DND-41 (cell line): Measurements from ENCODE around the gene HECW1.

Experiments
- ATAC-seq: fragments of 200-7000 bp; cut with Tn5 transposase; 3 replicates; pipeline ENCODE4 v1.9.1; 2021; ENCODE audit warnings: low read depth; ENCODE audit not compliant: insufficient read depth
- DNase-seq: peaks from one replicate; pipeline ENCODE4 v3.0.0-alpha.2; 2020
- H2AFZ ChIP-seq: 2 replicates; pipeline ENCODE4 v1.6.0; 2012; ENCODE audit warnings: low read depth, low read length
- H3K27ac ChIP-seq: 2 replicates; pipeline ENCODE4 v1.5.1; 2012; ENCODE audit warnings: low read length, inconsistent platforms
- H3K27me3 ChIP-seq: fragments of 200-600 bp; sonication (generic); 2 replicates; pipeline ENCODE4 v1.6.0; 2012; ENCODE audit warnings: low read length, mild to moderate bottlenecking, inconsistent platforms; ENCODE audit not compliant: insufficient read depth, poor library complexity
- H3K36me3 ChIP-seq: 2 replicates; pipeline ENCODE4 v1.5.1; 2012; ENCODE audit warnings: low read length, inconsistent platforms; ENCODE audit not compliant: insufficient read depth
- H3K4me1 ChIP-seq: 2 replicates; pipeline ENCODE4 v1.5.1; 2012; ENCODE audit warnings: mild to moderate bottlenecking, low read length; ENCODE audit not compliant: insufficient read depth
- H3K4me2 ChIP-seq: 2 replicates; pipeline ENCODE4 v1.6.0; 2012; ENCODE audit warnings: mild to moderate bottlenecking, moderate library complexity, low read length, inconsistent platforms; ENCODE audit not compliant: insufficient read depth
- H3K4me3 ChIP-seq, 2 experiments: fragments of 200-600 bp in 1 of 2; shearing (Covaris generic) in 1 of 2; 2 replicates each; pipeline ENCODE4 v1.5.1; 2012 to 2016; ENCODE audit warnings: inconsistent platforms in 2 of 2, low read length in 2 of 2, mild to moderate bottlenecking in 2 of 2, low read depth in 1 of 2, moderate library complexity in 1 of 2
- H3K79me2 ChIP-seq: 2 replicates; pipeline ENCODE4 v1.6.0; 2012; ENCODE audit warnings: low read length, inconsistent platforms; ENCODE audit not compliant: insufficient read depth
- H3K9ac ChIP-seq: 2 replicates; pipeline ENCODE4 v1.6.0; 2012; ENCODE audit warnings: low read depth, mild to moderate bottlenecking, inconsistent platforms, low read length, moderate library complexity
- H3K9me3 ChIP-seq: 2 replicates; pipeline ENCODE4 v1.5.1; 2012; ENCODE audit warnings: low read length, moderate library complexity, mild to moderate bottlenecking, inconsistent platforms; ENCODE audit not compliant: insufficient read depth, severe bottlenecking
- H4K20me1 ChIP-seq: 2 replicates; pipeline ENCODE4 v1.6.0; 2012; ENCODE audit warnings: low read length; ENCODE audit not compliant: insufficient read depth
- EZH2 ChIP-seq: IDR thresholded peaks from 3 replicates; pipeline ENCODE4 v1.6.1; 2012; ENCODE audit warnings: borderline replicate concordance, low read depth, mild to moderate bottlenecking, moderate library complexity, low read length, inconsistent platforms; ENCODE audit not compliant: severe bottlenecking
- TF ChIP-seq, protein P1 (sequence below): IDR thresholded peaks from 2 replicates; pipeline ENCODE4 v1.5.1; 2012; ENCODE audit warnings: borderline replicate concordance, low read length, moderate library complexity, mild to moderate bottlenecking; ENCODE audit not compliant: poor library complexity, severe bottlenecking; ENCODE audit errors: extremely low read depth

Gene HECW1

DNA sequence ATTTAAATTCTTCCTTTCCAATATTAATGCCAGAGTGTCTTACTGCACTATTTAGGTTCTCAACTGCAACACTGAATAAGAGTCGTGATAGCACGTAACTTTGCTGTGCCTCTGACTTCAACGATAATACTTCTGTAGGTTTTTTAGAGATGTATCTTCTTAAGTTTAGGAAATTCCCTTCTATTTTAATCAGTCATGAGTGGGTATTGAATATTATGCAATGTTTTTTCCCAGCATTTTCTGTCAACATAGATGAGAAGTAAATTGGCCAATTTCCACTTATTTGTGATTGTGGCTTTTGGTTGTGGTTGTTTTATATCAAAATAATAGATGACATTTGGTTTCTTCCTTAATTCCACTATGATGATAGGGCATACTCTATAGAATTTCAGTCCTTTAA, 463.8 kb downstream of the HECW1 start:
- TF ChIP-seq, protein P1, sequence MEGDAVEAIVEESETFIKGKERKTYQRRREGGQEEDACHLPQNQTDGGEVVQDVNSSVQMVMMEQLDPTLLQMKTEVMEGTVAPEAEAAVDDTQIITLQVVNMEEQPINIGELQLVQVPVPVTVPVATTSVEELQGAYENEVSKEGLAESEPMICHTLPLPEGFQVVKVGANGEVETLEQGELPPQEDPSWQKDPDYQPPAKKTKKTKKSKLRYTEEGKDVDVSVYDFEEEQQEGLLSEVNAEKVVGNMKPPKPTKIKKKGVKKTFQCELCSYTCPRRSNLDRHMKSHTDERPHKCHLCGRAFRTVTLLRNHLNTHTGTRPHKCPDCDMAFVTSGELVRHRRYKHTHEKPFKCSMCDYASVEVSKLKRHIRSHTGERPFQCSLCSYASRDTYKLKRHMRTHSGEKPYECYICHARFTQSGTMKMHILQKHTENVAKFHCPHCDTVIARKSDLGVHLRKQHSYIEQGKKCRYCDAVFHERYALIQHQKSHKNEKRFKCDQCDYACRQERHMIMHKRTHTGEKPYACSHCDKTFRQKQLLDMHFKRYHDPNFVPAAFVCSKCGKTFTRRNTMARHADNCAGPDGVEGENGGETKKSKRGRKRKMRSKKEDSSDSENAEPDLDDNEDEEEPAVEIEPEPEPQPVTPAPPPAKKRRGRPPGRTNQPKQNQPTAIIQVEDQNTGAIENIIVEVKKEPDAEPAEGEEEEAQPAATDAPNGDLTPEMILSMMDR = no peak
- no peak for TF ChIP-seq EZH2
- Histone ChIP-seq H3K79me2 (no peaks in the 10 kb centered on the region), H3K4me3 (no peak overlapping the region), H4K20me1 (no peaks in the 10 kb centered on the region), H3K9me3 (no peaks in the 10 kb centered on the region), H3K4me1 (peaks cover 63% of the 10 kb centered on the region), H2AFZ (no peak overlapping the region), H3K27me3 (no peaks in the 10 kb centered on the region), H3K4me2 (no peak overlapping the region), H3K27ac (no peak overlapping the region), H3K9ac (no peak overlapping the region), H3K36me3 (no peaks in the 10 kb centered on the region)
- ATAC-seq = no peak
- no peak for DNase-seq

GRCh38 chr7:43577485-43577951, 465.1 kb downstream of the HECW1 start:
- no peaks in the 10 kb centered on the region for H4K20me1 ChIP-seq

DNA sequence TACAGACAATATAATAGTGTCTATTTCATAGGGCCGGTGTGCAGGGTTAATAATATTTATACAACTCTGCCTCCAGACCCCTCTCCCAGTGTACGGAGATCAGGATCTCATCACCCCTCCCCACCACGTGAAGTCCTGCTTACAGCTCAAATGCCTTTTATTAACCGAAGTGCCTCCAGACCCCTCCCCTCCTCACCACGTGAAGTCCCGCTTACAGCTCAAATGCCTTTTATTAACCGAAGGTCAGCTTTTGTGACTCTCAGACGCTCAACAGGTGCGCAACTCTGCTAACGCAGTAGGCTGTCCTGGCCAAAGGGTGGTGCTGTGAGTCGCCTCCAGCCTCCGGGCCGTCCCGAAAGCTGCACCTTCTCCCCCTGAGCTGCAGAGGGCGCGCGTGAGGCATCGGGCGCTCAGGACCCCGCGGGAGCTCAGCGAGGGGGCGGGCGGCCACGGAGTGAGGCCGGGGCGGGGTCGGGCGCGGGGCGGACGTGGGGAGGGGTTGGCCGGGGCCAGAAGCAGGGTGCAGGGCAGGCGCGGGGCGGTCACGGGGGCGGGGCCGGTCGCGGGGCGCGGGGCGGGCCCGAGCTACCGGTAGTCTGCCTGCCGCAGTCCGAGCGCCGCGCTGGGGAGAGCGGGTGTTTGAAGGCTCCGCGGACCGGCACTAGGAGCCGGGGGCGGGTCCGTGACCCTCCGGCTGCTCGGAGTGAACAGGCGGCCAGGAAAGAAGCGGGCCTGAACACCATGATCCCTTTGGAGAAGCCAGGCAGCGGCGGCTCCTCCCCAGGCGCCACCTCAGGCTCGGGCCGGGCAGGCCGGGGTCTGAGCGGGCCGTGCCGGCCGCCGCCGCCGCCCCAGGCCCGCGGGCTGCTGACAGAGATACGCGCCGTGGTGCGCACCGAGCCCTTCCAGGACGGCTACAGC, 470.3 kb downstream of the HECW1 start, which contains the start of gene STK17A:
Gene STK17A (plus strand): TSS at position 606 of the 921 bp plus-strand sequence. CDS start 136 bp downstream, at position 742.
- no peaks in the 10 kb centered on the region for H3K27me3 ChIP-seq
- H3K4me1 ChIP-seq = peaks cover 59% of the 10 kb centered on the region
- H3K79me2 ChIP-seq = peaks cover 51% of the 10 kb centered on the region
- H3K27ac ChIP-seq = peak within 1 kb of the TSS; percentile 97
- peak within 1 kb of the TSS; percentile 96 for H3K9ac ChIP-seq
- TF ChIP-seq, protein P1 = peak; percentile 99
- TF ChIP-seq EZH2 = no peak
- H4K20me1 ChIP-seq = peaks cover 43% of the 10 kb centered on the region
- peak within 1 kb of the TSS; percentile 66 to 83 for H3K4me3 ChIP-seq
- H2AFZ ChIP-seq = peak within 1 kb of the TSS; percentile 79
- ATAC-seq (peak; percentile 75), DNase-seq (peak; percentile 93)
- H3K4me2 ChIP-seq = peak within 1 kb of the TSS; percentile 76
- peaks cover 5% of the 10 kb centered on the region for H3K36me3 ChIP-seq
- no peaks in the 10 kb centered on the region for H3K9me3 ChIP-seq

More at GRCh38 chr7:43577485-43577951, 465.1 kb downstream of the HECW1 start:
- ATAC-seq (peak; percentile 88), DNase-seq (peak; percentile 93)
- 0 out of 2 replicates have a peak, but pooled peaks cover 1% of the 10 kb centered on the region for H3K79me2 ChIP-seq
- TF ChIP-seq EZH2 = no peak
- TF ChIP-seq, protein P1 = no peak
- H3K4me3 ChIP-seq = no peak overlapping the region
- no peak overlapping the region; the same call in 1 of the 2 replicates for H3K9ac ChIP-seq
- H3K4me2 ChIP-seq = peak overlapping the region; percentile 41
- H2AFZ ChIP-seq = peak overlapping the region; percentile 41
- no peaks in the 10 kb centered on the region for H3K36me3 ChIP-seq
- H3K27me3 ChIP-seq = no peaks in the 10 kb centered on the region
- peak overlapping the region; percentile 82 for H3K27ac ChIP-seq
- no peaks in the 10 kb centered on the region for H3K9me3 ChIP-seq
- peaks cover 63% of the 10 kb centered on the region for H3K4me1 ChIP-seq
